ENCODE measurements around the gene NCOA7.

DNA sequence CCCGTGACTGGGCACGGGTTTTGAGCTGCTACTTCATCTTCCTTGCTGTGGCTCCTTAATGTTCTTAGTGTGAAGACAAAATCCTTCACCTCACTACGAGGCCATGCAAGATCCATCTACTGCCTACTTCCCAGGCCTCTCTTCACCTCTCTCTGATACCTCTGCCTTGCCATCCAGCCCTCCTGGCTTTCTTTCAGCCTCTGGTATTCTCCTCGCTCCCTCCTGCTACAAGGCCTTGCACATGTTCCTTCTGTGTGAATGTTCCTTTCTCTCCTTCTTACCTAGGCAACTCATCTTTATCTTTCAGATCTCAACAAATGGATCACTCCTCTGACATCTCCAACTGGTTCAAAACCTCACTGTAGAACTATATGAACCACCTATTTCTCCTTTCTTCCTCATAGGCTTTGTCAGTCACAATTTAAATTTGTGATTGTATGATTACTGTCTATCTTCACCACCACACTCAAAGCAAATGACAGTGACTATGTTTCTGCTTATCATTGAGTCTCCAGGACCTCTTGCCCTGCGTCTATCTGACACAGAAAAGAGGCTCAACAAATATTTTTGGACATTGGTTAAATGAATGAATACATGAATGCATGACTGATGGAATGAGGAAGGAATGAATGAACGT, 21.5 kb upstream of the NCOA7 start:
- TF ChIP-seq, protein P1, sequence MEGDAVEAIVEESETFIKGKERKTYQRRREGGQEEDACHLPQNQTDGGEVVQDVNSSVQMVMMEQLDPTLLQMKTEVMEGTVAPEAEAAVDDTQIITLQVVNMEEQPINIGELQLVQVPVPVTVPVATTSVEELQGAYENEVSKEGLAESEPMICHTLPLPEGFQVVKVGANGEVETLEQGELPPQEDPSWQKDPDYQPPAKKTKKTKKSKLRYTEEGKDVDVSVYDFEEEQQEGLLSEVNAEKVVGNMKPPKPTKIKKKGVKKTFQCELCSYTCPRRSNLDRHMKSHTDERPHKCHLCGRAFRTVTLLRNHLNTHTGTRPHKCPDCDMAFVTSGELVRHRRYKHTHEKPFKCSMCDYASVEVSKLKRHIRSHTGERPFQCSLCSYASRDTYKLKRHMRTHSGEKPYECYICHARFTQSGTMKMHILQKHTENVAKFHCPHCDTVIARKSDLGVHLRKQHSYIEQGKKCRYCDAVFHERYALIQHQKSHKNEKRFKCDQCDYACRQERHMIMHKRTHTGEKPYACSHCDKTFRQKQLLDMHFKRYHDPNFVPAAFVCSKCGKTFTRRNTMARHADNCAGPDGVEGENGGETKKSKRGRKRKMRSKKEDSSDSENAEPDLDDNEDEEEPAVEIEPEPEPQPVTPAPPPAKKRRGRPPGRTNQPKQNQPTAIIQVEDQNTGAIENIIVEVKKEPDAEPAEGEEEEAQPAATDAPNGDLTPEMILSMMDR (IDR thresholded peaks at IDR 0.05) = no peak
- no peak for TF ChIP-seq POLR2A (IDR thresholded peaks at IDR 0.05)

Measured in heart left ventricle (tissue), 13 donors.